Activated T-helper 9 cell treated with anti-CD3 and anti-CD28 coated beads, Interleukin-2, amount 50 U/mL, for 16 hours (primary cell): ENCODE measurements around the gene WIPI1.
"Not testable (repeated sequence)": the region's sequence is repeated elsewhere in the genome, so short reads cannot be mapped to it uniquely, and the experiment has no call there.

Experiments used
- DNase-seq: peaks from one replicate; pipeline ENCODE4 v3.0.0-alpha.2; 2020; ENCODE audit warnings: low read depth

WIPI1 gene

GRCh38 chr17:68437979-68438822 lies 19.1 kb downstream of the WIPI1 start:
- no peak for DNase-seq

GRCh38 chr17:68435876-68436842 lies 21.1 kb downstream of the WIPI1 start:
- DNase-seq, result peak; percentile 70

GRCh38 chr17:68435361-68435760 lies 21.9 kb downstream of the WIPI1 start:
- DNase-seq, result no peak

- no peak for DNase-seq
These were observed 23.3 kb downstream of the WIPI1 start for GRCh38 chr17:68433911-68434508.

- DNase-seq, result no peak
These were observed 24.1 kb downstream of the WIPI1 start for GRCh38 chr17:68433211-68433610.

GRCh38 chr17:68432086-68432864 lies 25.0 kb downstream of the WIPI1 start:
- DNase-seq, result no peak

GRCh38 chr17:68431661-68432071 lies 25.6 kb downstream of the WIPI1 start:
- DNase-seq, result no peak

GRCh38 chr17:68431045-68431608 lies 26.2 kb downstream of the WIPI1 start:
- DNase-seq, result no peak

GRCh38 chr17:68429881-68430280 lies 27.4 kb downstream of the WIPI1 start:
- DNase-seq, result no peak

GRCh38 chr17:68428498-68429172 lies 28.7 kb downstream of the WIPI1 start:
- DNase-seq, result no peak

- DNase-seq, result no peak
These were observed 29.7 kb downstream of the WIPI1 start for GRCh38 chr17:68427575-68427974.

- no peak for DNase-seq
These were observed 31.3 kb downstream of the WIPI1 start for GRCh38 chr17:68425979-68426378.

- no peak for DNase-seq
These were observed 32.4 kb downstream of the WIPI1 start for GRCh38 chr17:68424861-68425260.

- DNase-seq, result no peak
These were observed 33.1 kb downstream of the WIPI1 start for GRCh38 chr17:68424203-68424602.

- no peak for DNase-seq
These were observed 34.0 kb downstream of the WIPI1 start for GRCh38 chr17:68423251-68423650.

GRCh38 chr17:68422821-68423220 lies 34.5 kb downstream of the WIPI1 start:
- no peak for DNase-seq

- DNase-seq, result no peak
These were observed 35.8 kb downstream of the WIPI1 start for GRCh38 chr17:68421486-68421885.

GRCh38 chr17:68420065-68420464 lies 37.2 kb downstream of the WIPI1 start:
- no peak for DNase-seq

- no peak for DNase-seq
These were observed 38.4 kb downstream of the WIPI1 start for GRCh38 chr17:68418876-68419275.

GRCh38 chr17:68417317-68417716 lies 40.0 kb downstream of the WIPI1 start:
- no peak for DNase-seq

GRCh38 chr17:68414901-68415300 lies 42.4 kb downstream of the WIPI1 start:
- not testable (repeated sequence) for DNase-seq
